Keratinocyte (primary cell): ENCODE measurements around the gene STPG4. TPM values are rescaled to one million over a fixed set of nuclear protein-coding genes. Genes with fewer than 3 reads are reported as not detected.

Source experiments
- DNase-seq: peaks from one replicate; pipeline ENCODE4 v3.0.0-alpha.2; 2011; ENCODE audit warnings: low read depth, missing footprints, low spot score
- FAIRE-seq: peaks from 2 replicates; lab custom pipeline; 2011; peaks lifted over from hg19 to GRCh38; lab: Jason Lieb, UNC
- H2AFZ ChIP-seq: 2 replicates; pipeline ENCODE4 v1.6.0; 2012; ENCODE audit warnings: low read length, control low read depth, inconsistent platforms; ENCODE audit not compliant: control insufficient read depth
- H3K27ac ChIP-seq: 2 replicates; pipeline ENCODE4 v1.5.1; 2011; ENCODE audit warnings: low read length; ENCODE audit not compliant: control insufficient read depth, insufficient read depth
- H3K27me3 ChIP-seq: 3 replicates; pipeline ENCODE4 v1.6.0; 2011; ENCODE audit warnings: low read length; ENCODE audit not compliant: control insufficient read depth, insufficient read depth; ENCODE audit errors: extremely low read depth
- H3K36me3 ChIP-seq, 2 experiments: 2 replicates in 1 of 2; 3 replicates in 1 of 2; pipeline ENCODE4 v1.5.1; 2011; ENCODE audit warnings: low read length in 2 of 2, mild to moderate bottlenecking in 1 of 2; ENCODE audit not compliant: control insufficient read depth in 2 of 2, insufficient read depth in 2 of 2; ENCODE audit errors: extremely low read depth in 1 of 2
- H3K4me1 ChIP-seq: 3 replicates; pipeline ENCODE4 v1.5.1; 2011; ENCODE audit warnings: low read length; ENCODE audit not compliant: control insufficient read depth, insufficient read depth; ENCODE audit errors: extremely low read depth
- H3K4me2 ChIP-seq: 3 replicates; pipeline ENCODE4 v1.6.0; 2011; ENCODE audit warnings: low read depth, low read length; ENCODE audit not compliant: control insufficient read depth, insufficient read depth; ENCODE audit errors: extremely low read depth
- H3K4me3 ChIP-seq, 3 experiments: fragments of 200-600 bp in 1 of 3; sonication (generic) in 1 of 3; 2 replicates in 2 of 3; 3 replicates in 1 of 3; pipeline ENCODE4 v1.5.1; 2011 to 2016; ENCODE audit warnings: low read length in 3 of 3, mild to moderate bottlenecking in 3 of 3, control low read depth in 2 of 3, inconsistent platforms in 1 of 3, low read depth in 1 of 3, mixed read lengths in 1 of 3, mixed run types in 1 of 3, moderate library complexity in 1 of 3; ENCODE audit not compliant: control insufficient read depth in 2 of 3, insufficient read depth in 2 of 3; ENCODE audit errors: extremely low read depth in 1 of 3
- H3K79me2 ChIP-seq: 2 replicates; pipeline ENCODE4 v1.6.0; 2012; ENCODE audit warnings: low read length; ENCODE audit not compliant: control insufficient read depth, insufficient read depth
- H3K9ac ChIP-seq: 3 replicates; pipeline ENCODE4 v1.6.0; 2011; ENCODE audit warnings: low read length; ENCODE audit not compliant: control insufficient read depth, insufficient read depth; ENCODE audit errors: extremely low read depth
- H3K9me1 ChIP-seq: 3 replicates; pipeline ENCODE4 v1.6.0; 2011; ENCODE audit warnings: low read length; ENCODE audit not compliant: control insufficient read depth, insufficient read depth; ENCODE audit errors: extremely low read depth
- H3K9me3 ChIP-seq: 2 replicates; pipeline ENCODE4 v1.5.1; 2012; ENCODE audit warnings: low read depth, low read length; ENCODE audit not compliant: control insufficient read depth
- H4K20me1 ChIP-seq: 3 replicates; pipeline ENCODE4 v1.6.0; 2011; ENCODE audit warnings: low read length; ENCODE audit not compliant: control insufficient read depth, insufficient read depth; ENCODE audit errors: extremely low read depth
- CTCF ChIP-seq, 3 experiments: IDR thresholded peaks in 1 of 3; conservative IDR thresholded peaks in 1 of 3; optimal IDR thresholded peaks in 1 of 3; 2 replicates in 2 of 3; 3 replicates in 1 of 3; pipeline versions ENCODE3 to v1.5.1; 2011; ENCODE audit warnings: low read length in 3 of 3, mild to moderate bottlenecking in 3 of 3, moderate library complexity in 2 of 3, control low read depth in 1 of 3, inconsistent platforms in 1 of 3; ENCODE audit not compliant: insufficient read depth in 2 of 3; ENCODE audit errors: extremely low read depth in 1 of 3
- EZH2 ChIP-seq: IDR thresholded peaks from one replicate; pipeline ENCODE4 v1.6.1; 2012; ENCODE audit warnings: inconsistent platforms, mild to moderate bottlenecking, low read length, moderate library complexity
- dilution Hi-C: fragments of 300-500 bp; cut with MboI; formaldehyde crosslinking; loops from one replicate; pipeline ENCODE4 v1.7.0; 2020; ENCODE audit warnings: low sequenced_read_pairs; ENCODE audit not compliant: extremely low pct_ligation_motif_present
- polyA plus RNA-seq, 5 experiments: library from polyadenylated mRNA; depleted of rRNA in 3 of 5; stranded (reverse) in 3 of 5; stranded (forward) in 1 of 5; unstranded in 1 of 5; fragments of >200 nt; gene quantifications; 1 replicate in 1 of 5; 2 replicates in 3 of 5; 3 replicates in 1 of 5; pipeline versions ENCODE4 v1.2.1 to v1.2.3, GENCODE V29; 2011 to 2012; ENCODE audit warnings: missing spikeins in 2 of 5, low read depth in 1 of 5, low replicate concordance in 1 of 5

The STPG4 gene
- polyA plus RNA-seq, 1 donor (not counting 4 experiments of a cell fraction or from before 2014, with no cell fraction given), result 0.26 TPM

GRCh38 chr2:47203995-47204394 lies 48.9 kb upstream of the STPG4 start:
- peaks cover 10% of the 10 kb centered on the region for H3K4me1 ChIP-seq
- no peak overlapping the region for H3K4me3 ChIP-seq
- H3K9ac ChIP-seq, result no peak overlapping the region
- H3K36me3 ChIP-seq, result no peaks in the 10 kb centered on the region
- no peaks in the 10 kb centered on the region for H3K9me1 ChIP-seq
- FAIRE-seq (no peak), DNase-seq (no peak)
- H4K20me1 ChIP-seq, result no peaks in the 10 kb centered on the region
- dilution Hi-C loops, result no loop called here
- H3K79me2 ChIP-seq, result no peaks in the 10 kb centered on the region
- H2AFZ ChIP-seq, result no peak overlapping the region
- TF ChIP-seq CTCF (optimal IDR thresholded peaks at IDR 0.05 in 1 of 3, IDR thresholded peaks at IDR 0.05 in 1 of 3, conservative IDR thresholded peaks at IDR 0.05 in 1 of 3; ENCODE audit: extremely low read depth in 1 of 3, insufficient read depth in 2 of 3, low read length in 3 of 3), result no peak
- no peak for TF ChIP-seq EZH2
- H3K9me3 ChIP-seq, result no peaks in the 10 kb centered on the region
- no peak overlapping the region for H3K27ac ChIP-seq
- no peak overlapping the region for H3K4me2 ChIP-seq
- H3K27me3 ChIP-seq, result no peaks in the 10 kb centered on the region

- H3K27me3 ChIP-seq, result no peaks in the 10 kb centered on the region
- no peak overlapping the region for H3K27ac ChIP-seq
- no peaks in the 10 kb centered on the region for H3K36me3 ChIP-seq
- peaks cover 11% of the 10 kb centered on the region for H3K4me1 ChIP-seq
- H4K20me1 ChIP-seq, result no peaks in the 10 kb centered on the region
- H3K9me1 ChIP-seq, result no peaks in the 10 kb centered on the region
- H3K4me2 ChIP-seq, result no peak overlapping the region
- no peaks in the 10 kb centered on the region for H3K79me2 ChIP-seq
- TF ChIP-seq CTCF (optimal IDR thresholded peaks at IDR 0.05 in 1 of 3, IDR thresholded peaks at IDR 0.05 in 1 of 3, conservative IDR thresholded peaks at IDR 0.05 in 1 of 3; ENCODE audit: extremely low read depth in 1 of 3, insufficient read depth in 2 of 3, low read length in 3 of 3) (no peak), EZH2 (no peak)
- no peak overlapping the region for H3K9ac ChIP-seq
- no peaks in the 10 kb centered on the region for H3K9me3 ChIP-seq
- H3K4me3 ChIP-seq, result no peak overlapping the region
- DNase-seq (no peak), FAIRE-seq (no peak)
- H2AFZ ChIP-seq, result no peak overlapping the region
- dilution Hi-C loops, result no loop called here
These were observed 46.1 kb upstream of the STPG4 start for GRCh38 chr2:47201224-47201623.
